IMR-90 (cell line): ENCODE data around the gene NFKBIB. TPM values are rescaled to one million over a fixed set of nuclear protein-coding genes. Genes with fewer than 3 reads are reported as not detected.

Experiments used
- CEBPB ChIP-seq: IDR thresholded peaks from 2 replicates; pipeline ENCODE4 v1.6.1; 2012; ENCODE audit warnings: low read depth, low read length, improper control_type of control experiment
- RAD21 ChIP-seq: IDR thresholded peaks from 2 replicates; pipeline ENCODE4 v1.6.1; 2012; ENCODE audit warnings: low read length, improper control_type of control experiment
- RCOR1 ChIP-seq: IDR thresholded peaks from 2 replicates; pipeline ENCODE4 v1.6.1; 2012; ENCODE audit warnings: mild to moderate bottlenecking, low read length, improper control_type of control experiment; ENCODE audit not compliant: insufficient replicate concordance
- USF2 ChIP-seq: fragments of 150-350 bp; IDR thresholded peaks from 2 replicates; pipeline ENCODE4 v1.6.1; 2017; ENCODE audit warnings: mild to moderate bottlenecking, antibody characterized with exemption, low read length, low read depth
- polyA plus RNA-seq, 3 experiments: library from polyadenylated mRNA; depleted of rRNA; stranded (reverse); fragments of >200 nt; gene quantifications; 2 replicates each; pipeline ENCODE4 v1.2.3, GENCODE V29; 2012; ENCODE audit warnings: low replicate concordance in 1 of 3
- total RNA-seq: library from RNA; depleted of rRNA; stranded (reverse); fragments of >200 nt; gene quantifications from 2 replicates; pipeline ENCODE4 v1.2.3, GENCODE V29; 2012

Gene NFKBIB
- total and polyA plus RNA-seq, 2 of the 4 experiments (the other 2 are of a cell fraction), result 7.5 to 25.5 TPM

- TF ChIP-seq USF2, result no peak
- TF ChIP-seq CEBPB, result peak; percentile 70
- TF ChIP-seq RAD21, result peak; percentile 71
- TF ChIP-seq RCOR1, result peak; percentile 39
Measured at GRCh38 chr19:38929929-38930775, 30.4 kb downstream of the NFKBIB start, which contains the start of gene SARS2 (continued).
